WERI-Rb-1 (cell line): ENCODE measurements around the gene BLCAP.
"Not testable (repeated sequence)": the region's sequence is repeated elsewhere in the genome, so short reads cannot be mapped to it uniquely, and the experiment has no call there.

ENCODE experiments used
- DNase-seq: peaks from one replicate; pipeline ENCODE4 v3.0.0-alpha.2; 2020
- H3K27ac ChIP-seq: fragments of 250-450 bp; sonication (Bioruptor Pico); 2 replicates; pipeline ENCODE4 v1.5.1; 2020; ENCODE audit warnings: mild to moderate bottlenecking, moderate library complexity
- H3K27me3 ChIP-seq: fragments of 250-450 bp; sonication (Bioruptor Pico); 2 replicates; pipeline ENCODE4 v1.5.1; 2021; ENCODE audit warnings: mild to moderate bottlenecking, low read depth, moderate library complexity; ENCODE audit not compliant: insufficient read depth, severe bottlenecking
- H3K36me3 ChIP-seq: fragments of 250-450 bp; sonication (Bioruptor Pico); 2 replicates; pipeline ENCODE4 v1.5.1; 2020; ENCODE audit warnings: mild to moderate bottlenecking, moderate library complexity
- H3K4me3 ChIP-seq: 2 replicates; pipeline ENCODE4 v1.5.1; 2011; ENCODE audit warnings: low read depth, mild to moderate bottlenecking, control low read depth, low read length
- H3K9me3 ChIP-seq: fragments of 250-450 bp; sonication (Bioruptor Pico); 2 replicates; pipeline ENCODE4 v1.5.1; 2021; ENCODE audit warnings: mild to moderate bottlenecking, moderate library complexity; ENCODE audit not compliant: severe bottlenecking
- CTCF ChIP-seq: IDR thresholded peaks from 2 replicates; pipeline ENCODE4 v1.5.1; 2011; ENCODE audit warnings: low read depth, mild to moderate bottlenecking, control low read depth, inconsistent platforms, low read length

Gene BLCAP

DNA sequence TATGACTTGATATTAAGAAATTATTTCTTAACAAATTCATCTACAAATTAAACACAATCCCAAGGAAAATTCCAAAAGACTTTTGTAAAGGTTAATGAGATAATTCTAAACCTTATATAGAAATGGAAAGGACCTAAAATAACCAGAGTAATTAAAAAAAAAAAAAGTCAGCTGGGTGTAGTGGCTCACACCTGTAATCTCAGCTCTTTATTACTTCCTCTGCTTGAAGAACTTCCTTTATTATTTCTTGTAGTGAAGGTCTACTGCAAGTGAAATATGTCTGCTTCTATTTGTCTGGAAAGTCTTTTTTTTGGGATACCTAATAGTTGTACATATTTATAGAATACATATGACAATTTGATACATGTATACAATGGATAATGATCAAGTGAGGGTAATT lies 20.2 kb upstream of the BLCAP start:
- Histone ChIP-seq H3K36me3 (no peaks in the 10 kb centered on the region), H3K27me3 (no peaks in the 10 kb centered on the region), H3K4me3 (no peak overlapping the region), H3K9me3 (no peaks in the 10 kb centered on the region), H3K27ac (no peak overlapping the region)
- DNase-seq = no peak
- no peak for TF ChIP-seq CTCF

- H3K36me3 ChIP-seq = no peaks in the 10 kb centered on the region
- TF ChIP-seq CTCF = no peak
- H3K4me3 ChIP-seq = no peak overlapping the region
- DNase-seq = no peak
- no peak overlapping the region for H3K27ac ChIP-seq
- H3K27me3 ChIP-seq = no peaks in the 10 kb centered on the region
- no peaks in the 10 kb centered on the region for H3K9me3 ChIP-seq
These were observed 17.8 kb upstream of the BLCAP start for GRCh38 chr20:37545516-37545915.

- no peaks in the 10 kb centered on the region for H3K36me3 ChIP-seq
- H3K4me3 ChIP-seq = no peak overlapping the region
- no peak overlapping the region for H3K27ac ChIP-seq
- TF ChIP-seq CTCF = no peak
- H3K9me3 ChIP-seq = no peaks in the 10 kb centered on the region
- no peaks in the 10 kb centered on the region for H3K27me3 ChIP-seq
- peak; percentile 17 for DNase-seq
These were observed 16.7 kb upstream of the BLCAP start for GRCh38 chr20:37544386-37544785.

- H3K4me3 ChIP-seq = no peak overlapping the region
- H3K9me3 ChIP-seq = no peaks in the 10 kb centered on the region
- TF ChIP-seq CTCF = peak; percentile 56
- no peak overlapping the region for H3K27ac ChIP-seq
- no peaks in the 10 kb centered on the region for H3K36me3 ChIP-seq
- H3K27me3 ChIP-seq = no peaks in the 10 kb centered on the region
- peak; percentile 21 for DNase-seq
These were observed 16.2 kb upstream of the BLCAP start for GRCh38 chr20:37543828-37544227.

DNA sequence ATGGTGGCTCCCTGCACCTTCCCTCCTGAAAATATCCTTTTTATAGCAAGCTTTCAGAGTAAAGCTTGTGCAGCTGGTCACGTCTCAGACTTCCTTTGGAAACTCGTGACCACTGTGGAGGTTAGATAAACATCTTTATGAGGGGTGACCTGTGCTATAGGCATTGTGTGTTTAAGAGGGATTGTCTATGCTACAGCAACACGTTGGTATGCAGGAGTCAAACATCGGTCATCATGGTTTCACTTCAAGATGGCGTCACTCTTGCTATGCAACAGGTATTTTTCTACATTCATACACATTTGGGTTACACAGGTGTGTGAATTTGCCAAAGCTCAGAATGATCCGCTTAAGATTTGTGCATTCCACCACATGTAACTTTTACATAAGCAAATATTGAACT lies 14.6 kb upstream of the BLCAP start:
- no peaks in the 10 kb centered on the region for H3K9me3 ChIP-seq
- H3K4me3 ChIP-seq = no peak overlapping the region
- H3K36me3 ChIP-seq = no peaks in the 10 kb centered on the region
- H3K27me3 ChIP-seq = no peaks in the 10 kb centered on the region
- no peak overlapping the region for H3K27ac ChIP-seq
- TF ChIP-seq CTCF = no peak
- no peak for DNase-seq

DNA sequence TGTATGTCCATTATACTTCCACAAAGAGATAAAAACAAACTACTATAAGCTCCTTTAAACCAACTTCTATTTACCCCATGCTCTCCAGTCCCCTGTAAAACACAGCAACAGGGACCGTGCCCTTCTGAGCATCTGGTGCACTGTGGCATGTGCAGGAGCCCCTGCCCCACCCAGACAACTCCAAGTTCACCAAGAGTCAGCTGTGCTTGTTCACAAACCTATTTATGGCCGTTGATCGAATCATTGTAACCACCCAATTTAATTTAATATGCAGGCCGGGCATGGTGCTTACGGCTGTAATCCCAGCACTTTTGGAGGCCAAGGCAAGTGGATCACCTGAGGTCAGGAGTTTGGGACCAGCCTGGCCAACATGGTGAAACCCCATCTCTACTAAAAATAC lies 13.7 kb upstream of the BLCAP start:
- Histone ChIP-seq H3K9me3 (no peaks in the 10 kb centered on the region), H3K27me3 (no peaks in the 10 kb centered on the region), H3K36me3 (no peaks in the 10 kb centered on the region), H3K4me3 (no peak overlapping the region), H3K27ac (no peak overlapping the region)
- TF ChIP-seq CTCF = no peak
- DNase-seq = no peak

GRCh38 chr20:37540838-37541237 lies 13.2 kb upstream of the BLCAP start:
- H3K36me3 ChIP-seq, H3K9me3 ChIP-seq, DNase-seq, H3K27ac ChIP-seq, H3K4me3 ChIP-seq, H3K27me3 ChIP-seq: not testable (repeated sequence)
